ENCODE measurements around the gene TTLL3.

DNA sequence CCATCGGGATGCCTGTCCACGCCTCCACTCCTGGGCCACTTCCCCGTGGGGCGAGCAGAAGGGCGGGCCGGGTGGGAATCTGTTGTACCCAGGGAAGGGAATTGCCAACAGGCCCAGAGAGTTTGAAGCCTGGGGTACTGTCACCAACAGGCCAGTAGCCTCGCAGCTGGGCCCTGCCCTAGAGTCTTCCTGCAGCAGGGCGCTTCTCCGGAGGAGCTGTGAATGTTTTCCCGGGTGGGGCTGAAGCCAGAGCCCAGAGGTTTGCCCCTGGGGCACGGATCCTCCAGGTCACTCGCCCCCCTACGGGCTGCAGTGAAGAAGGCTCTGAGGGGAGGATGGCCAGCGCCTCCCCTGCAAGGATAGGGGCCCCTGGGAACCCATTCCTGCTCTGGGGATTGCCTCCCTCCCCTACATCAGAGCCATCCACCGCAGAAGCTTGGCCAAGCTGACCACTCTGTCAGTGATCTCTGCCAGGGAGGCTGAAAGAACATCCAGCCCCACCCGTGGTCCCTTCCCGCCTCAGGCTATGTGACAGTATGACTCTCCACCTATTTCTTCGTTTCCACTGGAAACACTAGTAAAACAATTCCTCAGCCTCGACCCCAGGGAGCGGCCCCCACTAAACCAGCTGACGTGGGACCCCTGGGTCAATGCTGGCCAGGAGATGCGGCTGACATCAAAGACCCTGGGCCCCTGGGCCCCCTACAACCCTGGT lies 53.2 kb downstream of the TTLL3 start:
- TF ChIP-seq CTCF (IDR thresholded peaks at IDR 0.05), result no peak
- no peak for TF ChIP-seq POLR2A (IDR thresholded peaks at IDR 0.05)
